IPS-15b (cell line): ENCODE results near the gene HTT-AS.

Experiments used
- H3K27me3 ChIP-seq: one replicate; pipeline ENCODE4 v1.6.1; 2013; ENCODE audit warnings: low read length; ENCODE audit not compliant: control insufficient read depth, insufficient read depth
- H3K36me3 ChIP-seq: one replicate; pipeline ENCODE4 v1.6.1; 2013; ENCODE audit warnings: low read length; ENCODE audit not compliant: control insufficient read depth, insufficient read depth
- H3K4me1 ChIP-seq: one replicate; pipeline ENCODE4 v1.6.1; 2013; ENCODE audit warnings: mild to moderate bottlenecking, low read length; ENCODE audit not compliant: control insufficient read depth, insufficient read depth
- H3K4me3 ChIP-seq: one replicate; pipeline ENCODE4 v1.5.1; 2013; ENCODE audit warnings: low read depth, low read length
- H3K9ac ChIP-seq: one replicate; pipeline ENCODE4 v1.6.1; 2013; ENCODE audit warnings: low read depth, mild to moderate bottlenecking, low read length
- H3K9me3 ChIP-seq: one replicate; pipeline ENCODE4 v1.6.1; 2013; ENCODE audit warnings: mild to moderate bottlenecking, low read length; ENCODE audit not compliant: control insufficient read depth, insufficient read depth

The HTT-AS gene

GRCh38 chr4:3035249-3035648 lies 39.1 kb downstream of the HTT-AS start:
- no peak overlapping the region for H3K9ac ChIP-seq
- H3K9me3 ChIP-seq, result no peaks in the 10 kb centered on the region

GRCh38 chr4:3034231-3034630 lies 40.1 kb downstream of the HTT-AS start:
- Histone ChIP-seq H3K27me3 (no peaks in the 10 kb centered on the region), H3K9ac (no peak overlapping the region), H3K4me3 (no peak overlapping the region), H3K4me1 (no peaks in the 10 kb centered on the region), H3K9me3 (no peaks in the 10 kb centered on the region), H3K36me3 (no peaks in the 10 kb centered on the region)

More at GRCh38 chr4:3035249-3035648, 39.1 kb downstream of the HTT-AS start:
- H3K4me1 ChIP-seq, result no peaks in the 10 kb centered on the region
- H3K36me3 ChIP-seq, result no peaks in the 10 kb centered on the region
- no peak overlapping the region for H3K4me3 ChIP-seq
- no peaks in the 10 kb centered on the region for H3K27me3 ChIP-seq

- H3K36me3 ChIP-seq, result no peaks in the 10 kb centered on the region
- no peak overlapping the region for H3K9ac ChIP-seq
- no peaks in the 10 kb centered on the region for H3K4me1 ChIP-seq
- H3K4me3 ChIP-seq, result no peak overlapping the region
- H3K27me3 ChIP-seq, result no peaks in the 10 kb centered on the region
- H3K9me3 ChIP-seq, result no peaks in the 10 kb centered on the region
These were observed 42.8 kb downstream of the HTT-AS start for GRCh38 chr4:3031357-3032082.

- Histone ChIP-seq H3K27me3 (no peaks in the 10 kb centered on the region), H3K9me3 (no peaks in the 10 kb centered on the region), H3K4me3 (no peak overlapping the region), H3K9ac (no peak overlapping the region), H3K36me3 (no peaks in the 10 kb centered on the region), H3K4me1 (no peaks in the 10 kb centered on the region)
These were observed 43.6 kb downstream of the HTT-AS start for GRCh38 chr4:3030566-3031356.

GRCh38 chr4:3029464-3029863 lies 44.9 kb downstream of the HTT-AS start:
- no peaks in the 10 kb centered on the region for H3K27me3 ChIP-seq
- H3K9ac ChIP-seq, result no peak overlapping the region
- no peaks in the 10 kb centered on the region for H3K9me3 ChIP-seq
- H3K4me1 ChIP-seq, result no peaks in the 10 kb centered on the region
- H3K36me3 ChIP-seq, result no peaks in the 10 kb centered on the region
- H3K4me3 ChIP-seq, result no peak overlapping the region

GRCh38 chr4:3026540-3026939 lies 47.8 kb downstream of the HTT-AS start:
- Histone ChIP-seq H3K4me3 (no peak overlapping the region), H3K4me1 (no peaks in the 10 kb centered on the region), H3K36me3 (no peaks in the 10 kb centered on the region), H3K9ac (no peak overlapping the region), H3K27me3 (no peaks in the 10 kb centered on the region), H3K9me3 (no peaks in the 10 kb centered on the region)

- Histone ChIP-seq H3K4me1 (no peaks in the 10 kb centered on the region), H3K4me3 (no peak overlapping the region), H3K9me3 (no peaks in the 10 kb centered on the region), H3K9ac (no peak overlapping the region), H3K27me3 (no peaks in the 10 kb centered on the region), H3K36me3 (no peaks in the 10 kb centered on the region)
These were observed 48.5 kb downstream of the HTT-AS start for GRCh38 chr4:3025881-3026280.

- no peaks in the 10 kb centered on the region for H3K27me3 ChIP-seq
These were observed 51.7 kb downstream of the HTT-AS start for GRCh38 chr4:3022651-3023050.

GRCh38 chr4:3022112-3022511 lies 52.2 kb downstream of the HTT-AS start:
- no peaks in the 10 kb centered on the region for H3K27me3 ChIP-seq
- no peak overlapping the region for H3K4me3 ChIP-seq
- H3K9ac ChIP-seq, result no peak overlapping the region
- no peaks in the 10 kb centered on the region for H3K9me3 ChIP-seq
- no peaks in the 10 kb centered on the region for H3K36me3 ChIP-seq
- H3K4me1 ChIP-seq, result no peaks in the 10 kb centered on the region

More at GRCh38 chr4:3022651-3023050, 51.7 kb downstream of the HTT-AS start:
- no peak overlapping the region for H3K9ac ChIP-seq
- H3K36me3 ChIP-seq, result no peaks in the 10 kb centered on the region
- no peaks in the 10 kb centered on the region for H3K9me3 ChIP-seq
- no peaks in the 10 kb centered on the region for H3K4me1 ChIP-seq
- no peak overlapping the region for H3K4me3 ChIP-seq

- no peak overlapping the region for H3K9ac ChIP-seq
- H3K4me3 ChIP-seq, result no peak overlapping the region
- H3K36me3 ChIP-seq, result no peaks in the 10 kb centered on the region
- no peaks in the 10 kb centered on the region for H3K4me1 ChIP-seq
- no peaks in the 10 kb centered on the region for H3K27me3 ChIP-seq
- no peaks in the 10 kb centered on the region for H3K9me3 ChIP-seq
These were observed 52.7 kb downstream of the HTT-AS start for GRCh38 chr4:3021627-3022026.

GRCh38 chr4:3021127-3021526 lies 53.2 kb downstream of the HTT-AS start:
- no peaks in the 10 kb centered on the region for H3K9me3 ChIP-seq
- H3K36me3 ChIP-seq, result no peaks in the 10 kb centered on the region
- H3K27me3 ChIP-seq, result no peaks in the 10 kb centered on the region
- no peak overlapping the region for H3K9ac ChIP-seq
- no peaks in the 10 kb centered on the region for H3K4me1 ChIP-seq
- no peak overlapping the region for H3K4me3 ChIP-seq
